ENCODE data around the gene NISCH.

DNA sequence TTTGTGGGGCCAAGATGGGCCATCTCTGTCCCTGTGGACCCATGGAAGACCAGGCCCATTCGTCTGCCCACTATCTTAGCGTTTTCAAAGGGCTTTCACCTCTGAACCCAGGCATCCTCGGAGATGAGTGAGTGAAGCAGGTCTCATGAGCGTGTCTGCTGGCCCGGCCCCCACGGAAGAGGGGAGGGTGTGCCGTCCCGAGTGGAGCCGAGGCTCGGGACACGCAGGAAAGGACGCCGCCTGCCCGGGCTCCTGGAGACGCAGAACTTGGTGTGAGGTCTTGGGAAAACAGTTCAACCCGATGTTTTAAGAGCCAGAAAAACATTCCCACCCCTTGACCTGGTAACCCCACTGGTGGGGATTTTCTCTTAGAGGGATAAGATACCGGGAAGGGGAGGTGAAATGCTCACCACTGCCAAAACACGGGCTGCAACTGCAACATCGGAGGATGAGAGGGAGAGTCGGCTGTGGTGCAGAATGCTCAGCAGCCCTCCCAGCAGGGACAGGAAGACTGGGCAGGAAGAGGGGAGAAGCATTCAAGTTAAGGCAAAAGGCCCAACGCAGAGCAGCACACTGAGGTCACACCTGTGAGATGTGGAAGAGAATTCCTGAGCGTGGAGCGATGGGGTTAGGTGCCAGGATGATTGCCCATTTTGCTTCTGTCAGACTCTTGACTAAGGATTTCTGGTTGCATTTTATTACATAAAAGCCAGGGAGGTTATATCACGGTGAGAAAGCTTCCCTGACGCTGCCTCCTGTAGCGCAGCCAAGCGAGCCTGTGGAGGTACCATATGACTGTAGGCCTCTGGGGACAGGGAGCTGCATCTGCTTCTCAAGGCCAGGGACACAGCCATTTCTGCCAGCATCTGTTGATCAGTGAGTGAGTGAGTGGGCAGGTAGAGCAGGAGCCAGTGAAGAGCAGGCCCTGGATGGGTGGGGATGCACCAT, 25.6 kb downstream of the NISCH start:
- TF ChIP-seq, protein P1, sequence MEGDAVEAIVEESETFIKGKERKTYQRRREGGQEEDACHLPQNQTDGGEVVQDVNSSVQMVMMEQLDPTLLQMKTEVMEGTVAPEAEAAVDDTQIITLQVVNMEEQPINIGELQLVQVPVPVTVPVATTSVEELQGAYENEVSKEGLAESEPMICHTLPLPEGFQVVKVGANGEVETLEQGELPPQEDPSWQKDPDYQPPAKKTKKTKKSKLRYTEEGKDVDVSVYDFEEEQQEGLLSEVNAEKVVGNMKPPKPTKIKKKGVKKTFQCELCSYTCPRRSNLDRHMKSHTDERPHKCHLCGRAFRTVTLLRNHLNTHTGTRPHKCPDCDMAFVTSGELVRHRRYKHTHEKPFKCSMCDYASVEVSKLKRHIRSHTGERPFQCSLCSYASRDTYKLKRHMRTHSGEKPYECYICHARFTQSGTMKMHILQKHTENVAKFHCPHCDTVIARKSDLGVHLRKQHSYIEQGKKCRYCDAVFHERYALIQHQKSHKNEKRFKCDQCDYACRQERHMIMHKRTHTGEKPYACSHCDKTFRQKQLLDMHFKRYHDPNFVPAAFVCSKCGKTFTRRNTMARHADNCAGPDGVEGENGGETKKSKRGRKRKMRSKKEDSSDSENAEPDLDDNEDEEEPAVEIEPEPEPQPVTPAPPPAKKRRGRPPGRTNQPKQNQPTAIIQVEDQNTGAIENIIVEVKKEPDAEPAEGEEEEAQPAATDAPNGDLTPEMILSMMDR (IDR thresholded peaks at IDR 0.05): no peak
- no peak for TF ChIP-seq ZFX (IDR thresholded peaks at IDR 0.05; ENCODE audit: borderline replicate concordance)

Data from 22Rv1 (cell line).